H4 (cell line): Measurements from ENCODE around the gene PRKAR1B. TPM values are rescaled to one million over a fixed set of nuclear protein-coding genes. Genes with fewer than 3 reads are reported as not detected.

ENCODE experiments used
- DNase-seq: peaks from one replicate; pipeline ENCODE4 v3.0.0-alpha.2; 2015; ENCODE audit warnings: low spot score
- total RNA-seq: library from RNA; depleted of rRNA; stranded (reverse); fragments of >200 nt; shearing (Covaris generic); gene quantifications from 2 replicates; pipeline ENCODE4 v1.2.3, GENCODE V29; 2014

PRKAR1B gene
- total RNA-seq, 1 experiment from 2014 or later: 40.5 TPM

DNA sequence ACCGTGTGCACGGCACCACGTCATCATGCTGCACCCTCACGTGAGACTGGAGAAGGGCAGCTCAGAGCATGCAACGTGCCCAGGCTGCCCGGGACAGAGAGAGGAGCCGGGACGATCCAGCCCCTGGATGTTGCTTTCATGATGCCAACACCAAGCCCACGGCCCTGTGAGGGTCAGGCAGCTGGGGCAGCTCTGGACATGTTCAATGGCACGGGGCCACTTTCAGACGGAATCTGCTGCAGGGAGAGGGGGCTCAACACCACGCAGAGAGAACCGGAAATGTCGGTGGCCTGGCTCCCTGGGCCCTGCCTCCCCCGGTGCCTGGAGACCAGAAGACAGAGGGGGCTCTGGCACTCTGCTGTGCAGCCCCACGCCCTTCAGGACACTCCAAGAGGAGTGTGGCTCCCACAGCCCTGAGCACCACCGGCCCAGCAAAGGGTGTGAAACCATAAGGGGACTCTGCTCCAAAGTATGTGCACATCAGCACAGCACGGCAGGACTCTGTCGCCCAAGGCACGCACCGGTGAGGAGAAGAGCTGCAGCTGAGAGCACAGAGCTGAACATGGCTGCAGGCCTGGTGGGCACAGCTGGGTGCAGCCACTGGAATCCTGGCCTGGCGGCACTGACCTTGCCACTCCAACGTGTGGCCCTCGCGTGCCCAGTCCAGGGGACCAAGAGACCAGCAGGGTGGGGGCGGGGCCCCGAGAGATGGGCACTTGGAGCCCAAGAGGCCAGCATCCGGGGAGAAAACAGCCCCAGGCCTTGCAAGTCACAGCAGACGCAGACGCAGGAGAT, 137.1 kb downstream of the PRKAR1B start:
- no peak for DNase-seq

GRCh38 chr7:587767-588166, 139.3 kb downstream of the PRKAR1B start:
- no peak for DNase-seq

DNA sequence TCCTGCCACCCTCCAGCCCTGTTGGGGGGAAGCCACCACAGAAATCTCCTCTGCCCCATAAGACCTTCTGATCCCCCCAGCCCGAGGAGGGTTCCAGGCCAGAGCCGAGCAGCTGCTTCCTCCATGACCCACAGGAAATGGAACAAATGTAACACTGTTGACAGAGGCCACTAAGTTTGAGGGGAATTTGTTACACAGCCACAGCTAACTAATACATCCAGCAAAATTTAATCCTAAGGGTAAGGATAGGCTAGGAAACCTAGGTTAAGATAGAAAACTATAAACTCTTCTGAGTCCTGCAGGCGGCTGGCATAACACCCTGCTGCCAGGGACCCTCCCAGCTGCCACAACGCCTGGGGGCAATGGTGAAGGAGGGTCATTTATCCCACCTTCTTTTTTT, 140.6 kb downstream of the PRKAR1B start:
- no peak for DNase-seq

GRCh38 chr7:585873-586272, 141.2 kb downstream of the PRKAR1B start:
- DNase-seq: no peak

DNA sequence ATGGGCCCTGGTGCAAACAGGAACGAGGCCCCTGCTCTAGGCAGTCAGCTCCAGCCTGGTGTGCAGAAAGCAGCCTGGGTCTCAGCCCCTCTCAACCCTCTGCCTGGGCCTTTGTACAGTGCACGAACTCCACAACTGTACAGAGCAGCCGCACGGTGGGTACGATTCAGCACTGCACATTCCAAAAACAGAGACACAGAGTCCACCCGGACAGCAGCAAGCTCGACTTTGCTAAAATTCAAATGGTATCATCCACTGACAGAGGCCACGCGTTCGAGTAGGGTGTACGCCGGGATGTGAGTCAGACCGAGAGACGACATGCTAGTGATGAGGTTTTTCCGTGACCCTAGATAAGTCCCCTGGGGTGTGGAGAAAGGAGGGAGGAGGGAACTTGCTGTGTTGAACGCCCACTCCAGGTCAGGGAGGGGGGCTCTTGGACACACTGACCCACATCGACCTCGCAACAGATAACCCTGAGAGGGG, 141.8 kb downstream of the PRKAR1B start:
- no peak for DNase-seq

- DNase-seq: no peak
These were observed 142.3 kb downstream of the PRKAR1B start for GRCh38 chr7:584820-585219.

DNA sequence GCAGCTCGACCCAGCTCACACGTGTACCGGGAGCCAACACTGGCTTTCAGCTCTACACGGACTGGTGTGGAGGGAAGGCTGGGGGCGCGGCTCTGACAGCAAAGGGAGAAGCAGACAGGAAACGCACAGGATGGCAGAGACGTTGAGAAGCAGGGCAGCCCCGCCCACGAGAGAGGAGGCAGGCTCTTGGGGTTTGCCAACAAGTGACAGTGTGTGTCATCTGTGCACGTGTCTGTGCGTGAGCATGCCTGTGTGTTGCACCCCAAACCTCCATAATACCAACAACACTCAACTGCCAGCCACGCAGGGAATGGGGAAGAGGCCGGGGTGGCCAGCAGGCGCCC, 143.0 kb downstream of the PRKAR1B start:
- DNase-seq: no peak

DNA sequence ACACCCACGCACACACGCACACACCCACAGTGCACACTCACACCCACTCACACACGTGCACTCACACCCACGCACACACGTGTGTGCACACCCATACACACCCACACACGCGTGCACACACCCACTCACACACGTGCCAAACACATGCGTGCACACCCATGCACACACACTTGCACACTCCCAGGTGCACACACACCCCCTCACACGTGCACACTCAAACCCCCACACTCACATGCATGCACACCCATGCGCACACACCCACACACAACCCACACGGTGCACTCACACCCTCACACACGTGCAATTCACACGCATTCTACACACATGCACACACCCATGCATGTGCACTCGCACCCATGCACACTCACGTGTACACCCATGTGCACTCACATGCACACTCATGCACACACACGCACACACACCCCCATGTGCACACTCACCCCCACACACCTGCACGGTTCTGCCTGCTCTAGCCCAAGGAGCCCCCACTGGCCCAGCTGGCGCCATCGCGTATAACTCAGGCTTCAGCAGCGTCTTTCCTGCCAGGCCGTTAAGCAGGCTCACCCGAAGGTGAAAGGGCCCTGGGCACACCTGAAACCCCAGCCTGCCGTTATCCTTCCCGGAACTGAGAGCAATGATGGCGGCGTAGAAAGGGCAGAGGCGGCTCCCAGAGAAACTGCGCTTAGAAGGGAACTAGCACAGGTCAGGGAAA, 143.5 kb downstream of the PRKAR1B start:
- DNase-seq: no peak

DNA sequence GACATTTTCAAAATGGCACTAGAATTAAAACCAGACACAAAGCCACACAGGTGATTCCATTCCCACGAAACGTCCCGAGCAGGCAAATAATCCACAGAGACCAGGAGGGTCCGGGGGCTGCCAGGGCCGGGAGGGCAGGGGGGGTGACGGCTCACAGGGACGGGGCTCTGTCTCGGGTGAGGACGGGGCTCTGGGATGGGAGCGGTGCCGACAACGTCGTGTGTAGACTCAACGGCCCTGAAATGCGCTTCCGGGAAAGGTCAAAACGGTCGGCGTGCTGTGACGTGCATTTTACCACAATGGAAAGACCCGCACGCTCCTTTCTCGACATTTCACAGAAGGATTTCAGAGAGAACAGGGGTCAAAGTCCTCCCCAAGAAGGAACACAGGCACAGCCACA, 144.2 kb downstream of the PRKAR1B start:
- no peak for DNase-seq

DNA sequence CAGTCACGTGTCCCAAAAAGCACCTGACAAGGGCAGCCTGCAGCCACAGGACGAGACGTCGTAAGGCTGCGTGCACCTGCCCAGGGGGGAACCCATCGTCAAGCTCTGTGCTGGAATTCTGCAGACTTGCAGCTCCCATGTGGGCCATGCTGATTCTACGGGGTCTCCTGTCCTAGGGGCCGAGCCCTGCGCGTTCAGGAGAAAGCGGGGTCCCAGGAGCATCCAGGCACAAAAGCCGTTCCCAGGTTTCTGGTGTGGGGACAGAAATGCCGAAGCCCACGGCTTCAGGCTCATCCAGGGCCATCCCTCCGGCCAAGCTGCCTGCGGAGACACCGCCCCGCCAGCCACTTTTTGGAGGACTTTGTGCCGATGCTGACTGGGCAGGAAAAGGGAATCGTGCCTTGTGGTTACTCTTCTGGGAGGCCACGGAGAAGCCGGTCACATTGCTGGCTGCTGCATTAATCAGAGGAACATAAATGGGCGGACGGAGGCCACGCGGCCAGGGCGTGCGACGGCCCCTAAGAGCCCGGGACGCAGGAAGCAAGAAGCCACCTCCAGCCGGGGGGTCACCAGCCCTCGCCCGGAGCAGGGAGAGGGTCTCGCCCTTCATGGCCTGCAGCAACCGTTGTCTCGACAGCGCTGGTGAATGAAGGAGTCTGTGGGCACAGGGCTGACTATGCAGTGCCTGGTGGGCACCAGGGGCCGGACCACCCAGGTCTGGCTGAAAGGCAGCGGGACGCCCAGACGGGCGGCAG, 144.8 kb downstream of the PRKAR1B start:
- no peak for DNase-seq

DNA sequence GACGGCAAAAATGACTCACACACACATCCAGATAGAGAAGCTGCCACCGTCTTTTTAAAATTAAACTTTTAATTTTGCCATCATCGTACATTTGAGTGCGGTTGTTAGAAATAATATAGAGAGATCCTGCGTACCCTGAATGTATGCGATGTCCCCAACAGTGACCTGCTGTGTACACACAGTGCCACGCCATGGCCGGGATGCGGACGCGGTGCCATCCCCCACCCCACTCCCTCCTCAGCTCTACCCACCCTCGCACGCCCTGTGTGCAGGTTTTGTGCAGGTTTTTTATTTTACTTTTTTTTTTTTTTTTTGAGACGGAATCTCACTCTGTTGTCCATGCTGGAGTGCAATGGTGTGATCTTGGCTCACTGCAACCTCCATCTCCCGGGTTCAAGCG, 148.7 kb downstream of the PRKAR1B start:
- no peak for DNase-seq

DNA sequence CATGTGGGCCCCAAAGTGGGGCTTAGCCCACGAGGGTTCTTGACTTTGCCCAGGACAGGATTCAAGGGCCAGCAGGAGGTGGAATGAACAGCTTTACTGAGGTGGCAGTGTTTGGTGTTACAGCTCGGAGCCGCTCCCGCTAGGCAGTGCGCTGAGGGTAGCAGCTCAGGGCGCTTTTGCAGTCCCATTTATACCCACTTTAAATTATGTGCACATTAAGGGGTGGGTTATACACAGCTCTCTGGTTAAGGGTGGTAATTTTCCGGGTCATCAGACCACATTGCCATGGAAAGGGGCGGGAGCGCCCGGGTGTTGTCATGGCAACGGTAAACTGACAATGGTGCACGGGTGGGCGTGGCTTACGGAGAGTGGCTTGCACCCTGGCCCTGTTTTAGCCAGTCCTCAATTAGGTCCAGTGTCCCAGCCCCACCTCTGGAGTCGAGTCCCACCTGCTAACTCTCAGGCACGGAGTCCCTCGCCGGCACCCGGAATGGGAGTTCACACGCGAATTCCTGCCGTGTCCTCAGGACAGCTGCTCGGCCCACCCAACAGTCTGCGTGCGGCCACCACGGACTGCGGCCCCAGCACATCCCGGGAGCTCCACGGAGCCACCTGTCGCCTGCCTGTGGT, 149.2 kb downstream of the PRKAR1B start:
- DNase-seq: no peak

DNA sequence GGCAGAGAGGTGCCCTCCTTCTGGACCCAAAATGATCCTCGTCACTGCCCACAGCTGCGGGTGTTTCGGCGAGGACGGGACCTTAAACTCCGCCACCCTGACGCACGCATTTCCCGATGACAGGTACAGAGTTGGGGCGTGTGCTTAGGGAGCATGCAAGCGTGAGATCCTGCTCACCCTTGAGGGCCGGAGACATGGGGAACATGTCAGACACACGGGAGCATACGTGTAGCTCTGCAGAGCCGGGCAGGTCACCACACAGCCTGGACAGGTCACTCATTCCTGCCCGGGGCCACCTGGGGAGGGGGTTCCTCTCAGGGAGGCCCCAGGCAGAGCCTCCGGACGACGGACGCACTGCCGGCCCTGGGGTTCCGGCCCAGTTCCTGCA, 149.8 kb downstream of the PRKAR1B start:
- DNase-seq: no peak

DNA sequence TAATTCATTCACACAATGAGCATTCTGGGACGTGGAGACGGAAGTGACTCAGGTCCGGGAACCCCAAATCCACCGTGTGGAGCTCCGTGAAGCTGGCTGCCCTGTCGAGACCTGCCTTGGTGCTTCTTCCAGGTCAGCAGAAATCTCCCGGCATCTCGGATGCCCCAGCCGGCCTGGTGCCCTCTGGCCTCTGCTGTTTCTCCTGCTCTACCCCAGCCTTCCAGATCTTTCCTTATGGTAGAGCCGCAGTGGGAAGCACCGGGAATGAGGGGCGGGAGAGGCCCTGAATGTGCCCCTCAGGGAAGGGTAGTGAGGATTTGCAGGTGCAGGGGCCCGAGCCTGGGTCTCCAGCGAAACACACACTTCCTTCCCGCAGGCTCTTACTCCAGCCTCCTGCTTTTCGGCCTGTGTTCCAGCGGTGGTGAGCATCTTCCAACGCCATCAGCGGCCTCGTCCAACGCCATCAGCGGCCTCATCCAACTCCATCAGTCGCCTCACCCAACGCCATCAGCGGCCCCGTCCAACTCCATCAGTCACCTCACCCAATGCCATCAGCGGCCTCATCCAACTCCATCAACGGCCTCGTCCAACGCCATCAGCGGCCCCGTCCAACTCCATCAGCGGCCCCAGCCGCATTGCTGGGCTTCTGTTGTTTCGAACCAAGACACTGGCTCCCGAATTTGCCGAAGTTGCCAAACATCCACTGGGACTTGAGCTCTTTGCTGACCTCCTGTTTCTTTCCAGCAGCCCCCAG, 150.4 kb downstream of the PRKAR1B start:
- no peak for DNase-seq

DNA sequence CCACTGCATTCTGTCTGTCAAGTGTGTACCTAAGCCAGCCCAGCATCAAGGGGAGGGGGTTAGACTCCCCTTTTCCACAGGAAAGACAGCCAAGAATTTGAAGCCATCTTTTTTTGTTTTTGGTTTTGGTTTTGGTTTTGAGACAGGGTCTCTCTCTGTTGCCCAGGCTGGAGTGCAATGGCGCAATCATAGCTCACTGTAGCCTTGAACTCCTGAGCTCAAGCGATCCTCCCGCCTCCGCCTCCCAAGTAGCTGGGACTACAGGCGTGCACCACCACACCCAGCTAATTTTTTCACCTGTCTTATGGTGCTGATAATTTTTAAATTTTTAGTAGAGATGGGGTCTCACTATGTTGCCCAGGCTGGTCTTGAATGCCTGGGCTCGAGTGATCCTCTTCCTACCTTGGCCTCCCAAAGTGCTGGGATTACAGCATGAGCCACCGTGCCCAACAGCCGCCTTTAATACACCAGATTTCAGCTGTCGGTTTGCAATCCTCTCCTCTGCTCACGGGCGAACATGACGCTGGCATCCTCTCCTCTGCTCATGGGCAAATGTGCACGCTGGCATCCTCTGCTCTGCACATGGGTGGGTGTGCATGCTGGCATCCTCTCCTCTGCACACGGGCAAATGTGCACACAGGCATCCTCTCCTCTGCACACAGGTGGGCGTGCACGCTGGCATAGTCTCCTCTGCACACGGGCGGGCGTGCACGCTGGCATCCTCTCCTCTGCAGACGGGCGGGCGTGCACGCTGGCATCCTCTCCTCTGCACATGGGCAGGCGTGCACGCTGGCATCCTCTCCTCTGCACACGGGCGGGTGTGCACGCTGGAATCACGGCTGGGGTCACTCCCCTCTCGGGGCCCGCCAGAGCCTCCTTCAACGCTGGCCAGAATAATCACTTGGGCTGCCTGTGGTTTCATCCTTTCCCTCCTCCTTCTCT, 151.4 kb downstream of the PRKAR1B start:
- no peak for DNase-seq

DNA sequence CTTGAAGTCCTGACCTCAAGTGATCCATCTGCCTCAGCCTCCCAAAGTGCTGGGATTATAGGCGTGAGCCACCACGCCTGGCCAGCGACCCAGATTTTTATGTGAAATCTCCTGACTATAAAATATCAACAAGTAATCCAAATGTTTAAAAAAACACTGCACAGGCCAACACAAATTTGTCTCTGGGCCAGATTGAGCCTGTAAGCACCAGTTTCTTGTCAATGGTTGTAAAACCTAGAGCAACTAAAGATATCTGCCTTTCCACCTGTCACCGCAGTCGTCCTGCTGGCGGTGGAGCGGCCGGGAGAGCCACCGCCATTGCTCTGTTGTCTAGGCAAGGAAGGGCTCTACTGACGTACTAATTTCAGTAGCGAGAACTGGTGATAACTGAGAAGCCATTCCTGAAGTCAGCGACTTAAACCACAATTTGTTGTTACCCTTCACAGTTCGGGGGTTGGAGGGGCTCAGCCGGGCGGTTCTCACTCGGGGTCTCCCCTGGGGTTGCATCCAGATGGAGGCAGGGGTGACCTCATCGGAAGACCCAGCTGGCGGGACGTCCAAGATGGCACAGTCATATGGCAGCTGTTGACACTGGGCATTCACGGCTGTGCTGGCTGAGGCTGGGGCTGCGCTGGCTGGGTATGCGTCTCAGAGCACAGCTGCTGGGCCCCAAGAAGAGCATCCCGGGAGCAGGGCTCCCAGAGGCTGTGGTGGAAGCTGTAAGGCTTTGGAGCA, 152.3 kb downstream of the PRKAR1B start:
- DNase-seq: no peak

- no peak for DNase-seq
These were observed 153.1 kb downstream of the PRKAR1B start for GRCh38 chr7:573933-574381.

DNA sequence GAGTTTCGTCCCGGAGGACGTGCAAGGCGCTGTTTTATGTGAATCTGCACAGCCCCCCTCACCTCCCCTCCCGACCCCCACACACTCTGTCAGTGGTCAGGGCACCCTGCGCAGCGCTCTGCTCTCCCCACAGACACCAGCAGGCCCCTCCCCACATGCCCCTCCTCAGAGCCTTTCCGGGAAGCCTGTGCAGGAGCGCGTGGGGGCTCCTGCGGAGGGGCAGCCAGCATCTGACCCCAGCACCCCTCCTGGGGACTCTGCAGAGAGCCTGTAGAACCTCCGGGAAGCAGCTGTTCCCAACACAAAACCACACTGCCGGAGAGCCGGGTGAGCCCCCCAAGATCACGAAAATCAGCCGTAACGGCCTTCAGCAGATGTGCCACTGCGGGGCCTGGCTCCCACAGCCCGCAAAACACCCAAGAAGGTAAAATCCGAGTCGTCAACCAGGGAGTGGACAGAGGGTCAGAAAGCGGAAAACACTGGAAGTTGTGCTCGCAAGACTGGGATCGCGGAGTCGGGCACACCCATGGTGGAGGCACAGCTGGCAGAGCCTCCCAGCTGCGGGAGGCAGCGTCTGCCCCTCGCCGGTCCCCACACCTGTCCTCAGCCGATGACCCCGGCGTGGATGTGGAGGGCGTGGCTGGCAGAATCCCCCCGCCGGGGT, 153.7 kb downstream of the PRKAR1B start:
- DNase-seq: no peak
